K562 (cell line): ENCODE measurements around the gene EEF1AKMT1. TPM values are rescaled to one million over a fixed set of nuclear protein-coding genes. Genes with fewer than 3 reads are reported as not detected.

ENCODE experiments used
- CBFB ChIP-seq: sonication (generic); formaldehyde crosslinking; IDR thresholded peaks from 2 replicates; pipeline ENCODE4 v1.4.0; 2020; ENCODE audit warnings: mild to moderate bottlenecking, missing genetic modification reagents
- DLX4 ChIP-seq: fragments of 250-450 bp; sonication (Bioruptor Pico); IDR thresholded peaks from 2 replicates; pipeline ENCODE4 v1.6.1; 2021; ENCODE audit warnings: mild to moderate bottlenecking
- GTF2A2 ChIP-seq: IDR thresholded peaks from 2 replicates; pipeline ENCODE4 v1.6.1; 2016; ENCODE audit warnings: mild to moderate bottlenecking, missing genetic modification characterization, missing compliant biosample characterization
- MLX ChIP-seq, 2 experiments: fragments of 450-650 bp in 1 of 2; sonication (generic) in 1 of 2; formaldehyde crosslinking; conservative IDR thresholded peaks; 2 replicates each; pipeline versions ENCODE4 v1.4.0 to v1.8.1; 2020 to 2022; ENCODE audit warnings: mild to moderate bottlenecking in 1 of 2, missing genetic modification reagents in 1 of 2
- NFATC3 ChIP-seq: fragments of 450-650 bp; IDR thresholded peaks from 2 replicates; pipeline ENCODE4 v1.6.1; 2017; ENCODE audit warnings: mild to moderate bottlenecking
- PTBP1 ChIP-seq: fragments of 200-400 bp; formaldehyde crosslinking; IDR thresholded peaks from 2 replicates; pipeline ENCODE4 v1.6.1; 2017; ENCODE audit warnings: low read depth, low read length
- PTRF ChIP-seq: fragments of 450-650 bp; IDR thresholded peaks from 2 replicates; pipeline ENCODE4 v1.6.1; 2016; ENCODE audit warnings: mild to moderate bottlenecking, missing genetic modification characterization, missing compliant biosample characterization
- SETDB1 ChIP-seq: IDR thresholded peaks from one replicate; pipeline ENCODE4 v1.6.1; 2012; ENCODE audit warnings: low read length, control low read depth, inconsistent platforms
- SMARCB1 ChIP-seq: IDR thresholded peaks from 2 replicates; pipeline ENCODE4 v1.6.1; 2011; ENCODE audit warnings: improper control_type of control experiment, low read depth; ENCODE audit not compliant: insufficient read length
- SUPT5H ChIP-seq: fragments of 450-650 bp; IDR thresholded peaks from 2 replicates; pipeline ENCODE4 v1.6.1; 2016
- TGIF2 ChIP-seq: sonication (generic); formaldehyde crosslinking; IDR thresholded peaks from 2 replicates; pipeline ENCODE4 v1.8.1; 2022; ENCODE audit warnings: mild to moderate bottlenecking, missing genetic modification reagents, moderate library complexity
- ZNF592 ChIP-seq: fragments of 450-650 bp; IDR thresholded peaks from 2 replicates; pipeline ENCODE4 v1.6.1; 2017; ENCODE audit warnings: antibody characterized with exemption, mild to moderate bottlenecking
- polyA plus RNA-seq, 8 experiments: library from polyadenylated mRNA; depleted of rRNA in 4 of 8; stranded (reverse) in 5 of 8; unstranded in 3 of 8; fragments of >200 nt; fragmentation: Nextera tagmentation in 2 of 8; fragmentation: Illumina TruSeq in 1 of 8; extraction: Ambion mirVana in 2 of 8; extraction: Trizol in 1 of 8; gene quantifications; 2 replicates each; pipeline versions ENCODE4 v1.2.1 to v1.2.3, GENCODE V29; 2011 to 2014; ENCODE audit warnings: inconsistent platforms in 1 of 8, missing spikeins in 1 of 8
- total RNA-seq, 7 experiments: library from RNA; depleted of rRNA in 6 of 7; stranded (reverse); fragments of >200 nt in 6 of 7; fragmentation: Illumina TruSeq in 2 of 7; extraction: Trizol in 2 of 7; gene quantifications; 2 replicates each; pipeline versions ENCODE4 v1.2.1 to v1.2.3, GENCODE V29; 2011 to 2021; ENCODE audit warnings: low replicate concordance in 1 of 7
- TF ChIP-seq, protein P1 (sequence below): sonication (generic); formaldehyde crosslinking; IDR thresholded peaks from 2 replicates; pipeline ENCODE4 v1.8.0; 2022; ENCODE audit warnings: mild to moderate bottlenecking, missing genetic modification reagents, borderline replicate concordance
- TF ChIP-seq, protein P2 (sequence below): fragments of 450-650 bp; IDR thresholded peaks from 2 replicates; pipeline ENCODE4 v1.6.1; 2016; ENCODE audit warnings: antibody characterized with exemption
- TF ChIP-seq, protein P3 (sequence below): sonication (generic); formaldehyde crosslinking; IDR thresholded peaks from 2 replicates; pipeline ENCODE4 v1.8.0; 2022; ENCODE audit warnings: missing genetic modification reagents, mild to moderate bottlenecking, borderline replicate concordance

The EEF1AKMT1 gene
- total and polyA plus RNA-seq, 9 of the 15 experiments (the other 6 are each of a cell fraction or from before 2014, with no cell fraction given), result 5.3 to 36.3 (median 7.9) TPM

DNA sequence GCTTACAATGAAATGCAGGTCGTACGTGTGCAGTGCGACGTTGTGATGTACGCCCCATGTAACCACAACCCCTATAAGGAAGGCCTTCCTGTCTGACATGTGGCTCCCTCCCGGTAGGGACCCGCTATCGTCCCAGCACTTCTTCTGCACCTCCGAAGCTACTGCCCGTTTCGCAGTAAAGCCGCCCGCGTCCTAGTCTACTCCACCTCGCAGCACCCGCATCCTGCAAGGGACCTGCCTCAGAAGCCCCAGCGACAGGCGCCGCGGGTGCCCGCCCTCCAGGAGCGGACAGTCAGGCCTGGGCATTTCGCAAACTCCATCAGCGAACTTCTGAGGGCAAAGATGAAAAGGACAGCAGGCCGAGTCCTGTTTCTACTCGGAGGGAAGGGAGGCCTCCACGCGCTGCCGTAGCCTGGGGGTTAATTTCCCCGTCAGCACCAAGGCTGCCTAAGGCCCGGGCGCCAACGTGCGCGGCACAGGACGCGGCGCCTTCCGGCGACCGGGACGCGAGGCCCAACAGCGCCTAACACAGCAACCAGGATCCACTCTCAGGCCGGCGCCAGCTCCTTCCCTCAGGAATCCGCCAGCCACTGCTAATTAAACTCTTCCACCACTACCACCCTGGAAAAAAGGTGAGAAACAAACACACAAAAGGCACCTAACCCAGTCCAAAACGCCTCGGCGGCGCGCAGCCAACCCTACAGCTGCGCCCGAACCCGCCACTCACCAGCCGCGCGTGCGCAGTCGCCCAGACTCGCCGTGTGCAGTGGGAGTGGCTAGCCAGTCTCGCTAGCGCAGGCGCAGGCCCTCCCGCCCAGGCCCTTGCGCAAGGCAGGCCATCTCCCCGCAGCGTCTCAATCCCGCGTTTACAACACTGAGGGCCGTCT is at the start of gene EEF1AKMT1 (continued):
- TF ChIP-seq ZNF592 (peak; percentile 81; the same call in 1 of the 2 replicates), GTF2A2 (tag) (no peak), NFATC3 (no peak), SETDB1 (no peak), TGIF2 (no peak), DLX4 (CRISPR knock-in tag) (no peak), SUPT5H (peak; percentile 91), CBFB (CRISPR knock-in tag) (no peak), SMARCB1 (no peak), PTRF (tag) (no peak), PTBP1 (no peak), MLX (CRISPR knock-in tag; conservative IDR thresholded peaks at IDR 0.05) (no peak)
- TF ChIP-seq, protein P1, sequence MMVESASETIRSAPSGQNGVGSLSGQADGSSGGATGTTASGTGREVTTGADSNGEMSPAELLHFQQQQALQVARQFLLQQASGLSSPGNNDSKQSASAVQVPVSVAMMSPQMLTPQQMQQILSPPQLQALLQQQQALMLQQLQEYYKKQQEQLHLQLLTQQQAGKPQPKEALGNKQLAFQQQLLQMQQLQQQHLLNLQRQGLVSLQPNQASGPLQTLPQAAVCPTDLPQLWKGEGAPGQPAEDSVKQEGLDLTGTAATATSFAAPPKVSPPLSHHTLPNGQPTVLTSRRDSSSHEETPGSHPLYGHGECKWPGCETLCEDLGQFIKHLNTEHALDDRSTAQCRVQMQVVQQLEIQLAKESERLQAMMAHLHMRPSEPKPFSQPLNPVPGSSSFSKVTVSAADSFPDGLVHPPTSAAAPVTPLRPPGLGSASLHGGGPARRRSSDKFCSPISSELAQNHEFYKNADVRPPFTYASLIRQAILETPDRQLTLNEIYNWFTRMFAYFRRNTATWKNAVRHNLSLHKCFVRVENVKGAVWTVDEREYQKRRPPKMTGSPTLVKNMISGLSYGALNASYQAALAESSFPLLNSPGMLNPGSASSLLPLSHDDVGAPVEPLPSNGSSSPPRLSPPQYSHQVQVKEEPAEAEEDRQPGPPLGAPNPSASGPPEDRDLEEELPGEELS (CRISPR knock-in tag), result no peak
- TF ChIP-seq, protein P2, sequence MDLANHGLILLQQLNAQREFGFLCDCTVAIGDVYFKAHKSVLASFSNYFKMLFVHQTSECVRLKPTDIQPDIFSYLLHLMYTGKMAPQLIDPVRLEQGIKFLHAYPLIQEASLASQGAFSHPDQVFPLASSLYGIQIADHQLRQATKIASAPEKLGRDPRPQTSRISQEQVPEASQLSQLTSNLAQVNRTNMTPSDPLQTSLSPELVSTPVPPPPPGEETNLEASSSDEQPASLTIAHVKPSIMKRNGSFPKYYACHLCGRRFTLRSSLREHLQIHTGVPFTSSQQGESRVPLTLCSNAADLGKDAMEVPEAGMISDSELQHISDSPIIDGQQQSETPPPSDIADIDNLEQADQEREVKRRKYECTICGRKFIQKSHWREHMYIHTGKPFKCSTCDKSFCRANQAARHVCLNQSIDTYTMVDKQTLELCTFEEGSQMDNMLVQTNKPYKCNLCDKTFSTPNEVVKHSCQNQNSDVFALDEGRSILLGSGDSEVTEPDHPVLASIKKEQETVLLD, result peak; percentile 97
- TF ChIP-seq, protein P3, sequence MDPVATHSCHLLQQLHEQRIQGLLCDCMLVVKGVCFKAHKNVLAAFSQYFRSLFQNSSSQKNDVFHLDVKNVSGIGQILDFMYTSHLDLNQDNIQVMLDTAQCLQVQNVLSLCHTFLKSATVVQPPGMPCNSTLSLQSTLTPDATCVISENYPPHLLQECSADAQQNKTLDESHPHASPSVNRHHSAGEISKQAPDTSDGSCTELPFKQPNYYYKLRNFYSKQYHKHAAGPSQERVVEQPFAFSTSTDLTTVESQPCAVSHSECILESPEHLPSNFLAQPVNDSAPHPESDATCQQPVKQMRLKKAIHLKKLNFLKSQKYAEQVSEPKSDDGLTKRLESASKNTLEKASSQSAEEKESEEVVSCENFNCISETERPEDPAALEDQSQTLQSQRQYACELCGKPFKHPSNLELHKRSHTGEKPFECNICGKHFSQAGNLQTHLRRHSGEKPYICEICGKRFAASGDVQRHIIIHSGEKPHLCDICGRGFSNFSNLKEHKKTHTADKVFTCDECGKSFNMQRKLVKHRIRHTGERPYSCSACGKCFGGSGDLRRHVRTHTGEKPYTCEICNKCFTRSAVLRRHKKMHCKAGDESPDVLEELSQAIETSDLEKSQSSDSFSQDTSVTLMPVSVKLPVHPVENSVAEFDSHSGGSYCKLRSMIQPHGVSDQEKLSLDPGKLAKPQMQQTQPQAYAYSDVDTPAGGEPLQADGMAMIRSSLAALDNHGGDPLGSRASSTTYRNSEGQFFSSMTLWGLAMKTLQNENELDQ, result no peak
